OCI-LY7 (cell line): Measurements from ENCODE around the gene MGRN1. TPM values are rescaled to one million over a fixed set of nuclear protein-coding genes. Genes with fewer than 3 reads are reported as not detected.

ENCODE experiments used
- BruUV-seq: library from RNA; stranded (reverse); fragments of 400-500 nt; replicated peaks from 2 replicates; lab custom pipeline; 2021; lab: Mats Ljungman, UMichigan
- CTCF ChIA-PET: fragments of 300-600 bp; sonication (Branson Sonifier 250); formaldehyde crosslinking; loops from one replicate; lab custom pipeline; 2022; ENCODE audit warnings: antibody characterized with exemption; ENCODE audit not compliant: unreplicated experiment; lab: Charles Lee
- POLR2A ChIA-PET: fragments of 300-600 bp; sonication (Branson Sonifier 250); formaldehyde crosslinking; loops from one replicate; lab custom pipeline; 2022; ENCODE audit warnings: antibody characterized with exemption; lab: Charles Lee
- DNase-seq: peaks from one replicate; pipeline ENCODE4 v3.0.0-alpha.2; 2015; ENCODE audit warnings: low spot score
- H2AFZ ChIP-seq: fragments of 200-600 bp; sonication (generic), shearing (Covaris generic); 2 replicates; pipeline ENCODE4 v1.6.1; 2014; ENCODE audit warnings: mild to moderate bottlenecking, antibody characterized with exemption, low read length, moderate library complexity
- H3K27ac ChIP-seq: fragments of 200-600 bp; sonication (generic); 2 replicates; pipeline ENCODE4 v1.5.1; 2014; ENCODE audit warnings: mixed run types, low read depth, mild to moderate bottlenecking, moderate library complexity, low read length, inconsistent platforms; ENCODE audit not compliant: poor library complexity, severe bottlenecking
- H3K36me3 ChIP-seq: fragments of 200-600 bp; sonication (generic); 2 replicates; pipeline ENCODE4 v1.6.1; 2014; ENCODE audit warnings: mild to moderate bottlenecking, antibody characterized with exemption, low read length, moderate library complexity, mixed read lengths; ENCODE audit not compliant: insufficient read depth
- H3K4me1 ChIP-seq: fragments of 200-600 bp; sonication (generic); 2 replicates; pipeline ENCODE4 v1.5.1; 2014; ENCODE audit warnings: mild to moderate bottlenecking, low read length; ENCODE audit not compliant: insufficient read depth, poor library complexity, severe bottlenecking
- H3K4me2 ChIP-seq: fragments of 200-600 bp; sonication (generic); 2 replicates; pipeline ENCODE4 v1.6.1; 2014; ENCODE audit warnings: mild to moderate bottlenecking, low read length
- H3K4me3 ChIP-seq: fragments of 200-600 bp; sonication (generic); 2 replicates; pipeline ENCODE4 v1.5.1; 2014; ENCODE audit warnings: mild to moderate bottlenecking, low read depth, low read length; ENCODE audit not compliant: poor library complexity, severe bottlenecking
- H3K79me2 ChIP-seq: fragments of 200-600 bp; sonication (generic); 2 replicates; pipeline ENCODE4 v1.6.1; 2016; ENCODE audit warnings: low read depth, mild to moderate bottlenecking, low read length, moderate library complexity, mixed read lengths; ENCODE audit not compliant: insufficient read depth
- H3K9me2 ChIP-seq: fragments of 200-600 bp; sonication (generic); 2 replicates; pipeline ENCODE4 v1.6.1; 2016; ENCODE audit warnings: mild to moderate bottlenecking, low read length, mixed read lengths; ENCODE audit not compliant: insufficient read depth
- H3K9me3 ChIP-seq: fragments of 200-600 bp; sonication (generic); 2 replicates; pipeline ENCODE4 v1.6.1; 2014; ENCODE audit warnings: mild to moderate bottlenecking, mixed run types, low read length, mixed read lengths
- H4K20me1 ChIP-seq: fragments of 200-600 bp; sonication (generic); 2 replicates; pipeline ENCODE4 v1.6.1; 2014; ENCODE audit warnings: mild to moderate bottlenecking, antibody characterized with exemption, low read length, moderate library complexity, mixed read lengths; ENCODE audit not compliant: insufficient read depth
- EZH2phosphoT487 ChIP-seq: fragments of 200-600 bp; sonication (generic); IDR thresholded peaks from 2 replicates; pipeline ENCODE4 v1.6.1; 2018; ENCODE audit warnings: low read depth, borderline replicate concordance, mild to moderate bottlenecking, mixed run types, antibody characterized with exemption, low read length, moderate library complexity, mixed read lengths
- intact Hi-C: fragments of 100-400 bp; cut with micrococcal nuclease; formaldehyde crosslinking; loops from one replicate; pipeline ENCODE4 v1.10.0; 2022; ENCODE audit not compliant: unreplicated experiment
- total RNA-seq, 2 experiments: library from RNA; depleted of rRNA in 1 of 2; stranded (reverse); fragments of >200 nt in 1 of 2; shearing (Covaris generic) in 1 of 2; gene quantifications; 2 replicates each; pipeline ENCODE4 v1.2.3, GENCODE V29; 2014 to 2022
- TF ChIP-seq, protein P1 (sequence below): fragments of 200-600 bp; sonication (generic); conservative IDR thresholded peaks from 2 replicates; pipeline ENCODE4 v1.5.1; 2014; ENCODE audit warnings: mild to moderate bottlenecking, antibody characterized with exemption, low read length, moderate library complexity, mixed read lengths

The MGRN1 gene
- total RNA-seq, 2 experiments from 2014 or later = 14.1 to 43.1 TPM

DNA sequence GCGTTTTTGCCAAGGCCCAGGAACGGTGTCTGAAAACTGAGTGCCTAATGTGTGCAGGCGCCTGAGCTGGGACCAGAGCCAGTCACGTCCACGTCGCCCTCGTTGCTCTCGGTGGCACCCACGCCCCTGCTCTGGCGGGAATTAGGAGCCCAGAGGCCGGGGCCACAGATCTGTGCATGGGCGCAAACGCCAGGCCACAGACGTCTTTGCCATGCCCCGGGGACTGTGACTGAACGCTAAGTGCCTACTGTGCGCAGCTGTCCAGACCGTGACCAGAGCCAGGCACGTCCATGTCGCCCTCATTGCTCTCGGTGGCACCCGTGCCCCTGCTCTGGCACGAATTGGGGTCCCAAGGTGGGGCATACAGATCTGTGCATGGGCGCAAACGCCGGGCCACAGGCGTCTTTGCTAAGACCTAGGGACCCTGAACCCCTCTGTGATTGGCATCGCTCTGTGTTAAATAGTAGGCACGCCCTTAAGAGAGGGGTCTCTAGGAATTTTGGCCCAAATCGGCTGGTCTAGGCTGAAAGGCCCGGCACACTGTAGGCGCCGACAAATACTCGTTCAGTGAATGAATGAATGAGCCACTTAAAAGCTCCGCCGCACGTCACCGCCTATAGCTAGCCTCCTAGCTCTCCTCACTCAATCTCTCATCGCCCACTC lies 9.1 kb upstream of the MGRN1 start:
- Histone ChIP-seq H4K20me1 (no peaks in the 10 kb centered on the region), H3K4me3 (peak overlapping the region; percentile 91), H3K9me2 (no peaks in the 10 kb centered on the region), H3K9me3 (no peaks in the 10 kb centered on the region), H3K4me2 (peak overlapping the region; percentile 88), H3K36me3 (no peaks in the 10 kb centered on the region), H3K79me2 (peaks cover 6% of the 10 kb centered on the region; the same call in 1 of the 2 replicates), H3K4me1 (peaks cover 44% of the 10 kb centered on the region), H2AFZ (peak overlapping the region; percentile 77), H3K27ac (peak overlapping the region; percentile 77)
- POLR2A ChIA-PET = interaction anchor here (0.5 to 1.9 kb wide), 2 partner anchors 119 to 1541 kb away, joined by 3 to 4 read pairs; partner anchors contain the start of gene DNAAF8
- BruUV-seq = no TSS peak
- intact Hi-C loops = loop anchor here (1.0 to 10.0 kb wide), 3 partner anchors 9 to 201 kb away; partner anchors contain the start of genes CORO7, MGRN1 and ZNF500
- CTCF ChIA-PET = interaction anchor here (0.6 to 1.0 kb wide), 2 partner anchors 11 to 45 kb away, joined by 3 to 6 read pairs; no protein-coding TSS in a partner anchor
- DNase-seq = peak; percentile 36
- no peak for TF ChIP-seq EZH2phosphoT487
- TF ChIP-seq, protein P1, sequence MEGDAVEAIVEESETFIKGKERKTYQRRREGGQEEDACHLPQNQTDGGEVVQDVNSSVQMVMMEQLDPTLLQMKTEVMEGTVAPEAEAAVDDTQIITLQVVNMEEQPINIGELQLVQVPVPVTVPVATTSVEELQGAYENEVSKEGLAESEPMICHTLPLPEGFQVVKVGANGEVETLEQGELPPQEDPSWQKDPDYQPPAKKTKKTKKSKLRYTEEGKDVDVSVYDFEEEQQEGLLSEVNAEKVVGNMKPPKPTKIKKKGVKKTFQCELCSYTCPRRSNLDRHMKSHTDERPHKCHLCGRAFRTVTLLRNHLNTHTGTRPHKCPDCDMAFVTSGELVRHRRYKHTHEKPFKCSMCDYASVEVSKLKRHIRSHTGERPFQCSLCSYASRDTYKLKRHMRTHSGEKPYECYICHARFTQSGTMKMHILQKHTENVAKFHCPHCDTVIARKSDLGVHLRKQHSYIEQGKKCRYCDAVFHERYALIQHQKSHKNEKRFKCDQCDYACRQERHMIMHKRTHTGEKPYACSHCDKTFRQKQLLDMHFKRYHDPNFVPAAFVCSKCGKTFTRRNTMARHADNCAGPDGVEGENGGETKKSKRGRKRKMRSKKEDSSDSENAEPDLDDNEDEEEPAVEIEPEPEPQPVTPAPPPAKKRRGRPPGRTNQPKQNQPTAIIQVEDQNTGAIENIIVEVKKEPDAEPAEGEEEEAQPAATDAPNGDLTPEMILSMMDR = no peak

DNA sequence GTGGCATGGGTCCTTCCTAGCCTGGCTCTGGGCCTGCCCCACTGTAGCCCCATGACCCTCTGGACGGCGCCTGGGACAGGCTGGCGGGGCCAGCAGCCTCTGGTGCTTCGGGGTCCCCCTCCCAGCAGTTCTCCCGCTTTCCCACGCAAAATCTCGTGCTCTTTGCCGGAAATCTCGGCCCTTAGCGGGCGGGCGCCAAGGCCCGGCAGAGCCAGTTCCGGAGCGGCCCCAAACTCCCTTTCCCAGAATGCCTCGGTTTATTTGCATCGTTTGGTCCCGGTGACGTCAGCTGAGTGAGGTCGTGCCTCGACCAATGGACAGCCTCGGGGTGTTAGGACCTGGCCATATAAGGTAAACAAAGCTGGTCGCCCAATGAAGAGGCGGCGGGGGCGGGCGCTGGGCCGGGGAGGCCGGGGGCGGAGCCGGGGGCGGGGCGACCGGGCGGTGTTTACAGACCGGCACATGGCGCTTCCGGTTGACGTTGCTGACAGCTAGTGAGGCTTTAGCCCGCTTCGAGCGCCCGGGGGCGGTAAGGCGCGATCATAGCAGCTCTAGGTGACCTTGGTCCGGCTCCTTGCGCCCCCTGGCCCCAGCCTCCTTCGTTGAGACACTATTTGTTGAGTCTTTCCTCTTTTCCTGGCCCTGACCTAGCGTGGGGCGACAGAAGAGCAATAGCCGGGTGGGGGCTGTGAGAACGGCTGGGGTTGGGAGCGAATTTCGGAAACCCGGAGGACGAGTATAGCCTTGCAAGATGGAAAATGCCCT lies 8.4 kb upstream of the MGRN1 start:
- peaks cover 44% of the 10 kb centered on the region for H3K4me1 ChIP-seq
- H3K79me2 ChIP-seq = peaks cover 6% of the 10 kb centered on the region; the same call in 1 of the 2 replicates
- intact Hi-C loops = loop anchor here (1.0 to 10.0 kb wide), 3 partner anchors 8 to 201 kb away; partner anchors contain the start of genes CORO7, MGRN1 and ZNF500
- peak; percentile 100 for DNase-seq
- H3K4me2 ChIP-seq = peak overlapping the region; percentile 88
- H3K27ac ChIP-seq = peak overlapping the region; percentile 97
- H3K4me3 ChIP-seq = peak overlapping the region; percentile 91
- H3K9me3 ChIP-seq = no peaks in the 10 kb centered on the region
- no peaks in the 10 kb centered on the region for H3K36me3 ChIP-seq
- BruUV-seq = no TSS peak
- H3K9me2 ChIP-seq = no peaks in the 10 kb centered on the region
- TF ChIP-seq, protein P1 = peak; percentile 73
- no peak for TF ChIP-seq EZH2phosphoT487
- POLR2A ChIA-PET = interaction anchor here (0.7 to 1.9 kb wide), 5 partner anchors 42 to 341 kb away, joined by 3 to 4 read pairs (median 3); partner anchors contain the start of gene DNAAF8
- peak overlapping the region; percentile 82 for H2AFZ ChIP-seq
- H4K20me1 ChIP-seq = no peaks in the 10 kb centered on the region
- CTCF ChIA-PET = interaction anchor here (0.6 to 1.0 kb wide), 2 partner anchors 10 to 45 kb away, joined by 3 to 6 read pairs; no protein-coding TSS in a partner anchor
